ENCODE data around the gene FAM181A. TPM values are rescaled to one million over a fixed set of nuclear protein-coding genes. Genes with fewer than 3 reads are reported as not detected.

The FAM181A gene
- polyA plus RNA-seq, 1 donor from 2014 or later, result 0.43 TPM

- no peak overlapping the region for H3K27ac ChIP-seq (ENCODE audit: low read length)
- no peak overlapping the region for H2AFZ ChIP-seq (ENCODE audit: low read depth, low read length)
- H3K9ac ChIP-seq (ENCODE audit: low read length), result no peak overlapping the region
- H3K27me3 ChIP-seq (ENCODE audit: insufficient read depth, low read depth, low read length), result no peaks in the 10 kb centered on the region
- no peak overlapping the region for H3K4me3 ChIP-seq (ENCODE audit: low read length)
- no peaks in the 10 kb centered on the region for H3F3A ChIP-seq (ENCODE audit: insufficient read depth, low read length, poor library complexity, severe bottlenecking)
- no peak overlapping the region for H3K4me2 ChIP-seq (ENCODE audit: low read length)
- no peaks in the 10 kb centered on the region for H3K36me3 ChIP-seq (ENCODE audit: insufficient read depth, low read length)
- no peaks in the 10 kb centered on the region for H3K9me3 ChIP-seq (ENCODE audit: low read length)
- H4K20me1 ChIP-seq (ENCODE audit: insufficient read depth), result no peaks in the 10 kb centered on the region
- no peaks in the 10 kb centered on the region for H3K79me2 ChIP-seq (replicated peaks; ENCODE audit: insufficient read depth, low read length)
- no peak for TF ChIP-seq RAD21 (conservative IDR thresholded peaks at IDR 0.05)
- TF ChIP-seq EZH2 (IDR thresholded peaks at IDR 0.05; ENCODE audit: borderline replicate concordance, insufficient read depth, low read length, poor library complexity, severe bottlenecking), result no peak
- TF ChIP-seq REST (IDR thresholded peaks at IDR 0.05; ENCODE audit: borderline replicate concordance), result no peak
- TF ChIP-seq TAF1 (IDR thresholded peaks at IDR 0.05; ENCODE audit: low read depth), result no peak
- no peak for TF ChIP-seq MXI1 (conservative IDR thresholded peaks at IDR 0.05; ENCODE audit: poor library complexity, severe bottlenecking)
- no peak for TF ChIP-seq POLR2AphosphoS5 (IDR thresholded peaks at IDR 0.05)
- no peak for TF ChIP-seq SMC3 (conservative IDR thresholded peaks at IDR 0.05; ENCODE audit: poor library complexity)
- TF ChIP-seq, protein P1, sequence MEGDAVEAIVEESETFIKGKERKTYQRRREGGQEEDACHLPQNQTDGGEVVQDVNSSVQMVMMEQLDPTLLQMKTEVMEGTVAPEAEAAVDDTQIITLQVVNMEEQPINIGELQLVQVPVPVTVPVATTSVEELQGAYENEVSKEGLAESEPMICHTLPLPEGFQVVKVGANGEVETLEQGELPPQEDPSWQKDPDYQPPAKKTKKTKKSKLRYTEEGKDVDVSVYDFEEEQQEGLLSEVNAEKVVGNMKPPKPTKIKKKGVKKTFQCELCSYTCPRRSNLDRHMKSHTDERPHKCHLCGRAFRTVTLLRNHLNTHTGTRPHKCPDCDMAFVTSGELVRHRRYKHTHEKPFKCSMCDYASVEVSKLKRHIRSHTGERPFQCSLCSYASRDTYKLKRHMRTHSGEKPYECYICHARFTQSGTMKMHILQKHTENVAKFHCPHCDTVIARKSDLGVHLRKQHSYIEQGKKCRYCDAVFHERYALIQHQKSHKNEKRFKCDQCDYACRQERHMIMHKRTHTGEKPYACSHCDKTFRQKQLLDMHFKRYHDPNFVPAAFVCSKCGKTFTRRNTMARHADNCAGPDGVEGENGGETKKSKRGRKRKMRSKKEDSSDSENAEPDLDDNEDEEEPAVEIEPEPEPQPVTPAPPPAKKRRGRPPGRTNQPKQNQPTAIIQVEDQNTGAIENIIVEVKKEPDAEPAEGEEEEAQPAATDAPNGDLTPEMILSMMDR (IDR thresholded peaks at IDR 0.05; ENCODE audit: poor library complexity, severe bottlenecking), result no peak
- H3K9me2 ChIP-seq (ENCODE audit: insufficient read depth, low read length), result no peaks in the 10 kb centered on the region
Measured at GRCh38 chr14:93891756-93892504, 35.2 kb upstream of the FAM181A start.

- Histone ChIP-seq H4K20me1 (ENCODE audit: insufficient read depth) (no peaks in the 10 kb centered on the region), H3K9me3 (ENCODE audit: low read length) (no peaks in the 10 kb centered on the region), H3F3A (ENCODE audit: insufficient read depth, low read length, poor library complexity, severe bottlenecking) (no peaks in the 10 kb centered on the region), H3K79me2 (replicated peaks; ENCODE audit: insufficient read depth, low read length) (no peaks in the 10 kb centered on the region), H3K4me3 (ENCODE audit: low read length) (no peak overlapping the region), H2AFZ (ENCODE audit: low read depth, low read length) (no peak overlapping the region), H3K27me3 (ENCODE audit: insufficient read depth, low read depth, low read length) (no peaks in the 10 kb centered on the region), H3K4me2 (ENCODE audit: low read length) (no peak overlapping the region), H3K27ac (ENCODE audit: low read length) (no peak overlapping the region), H3K9me2 (ENCODE audit: insufficient read depth, low read length) (no peaks in the 10 kb centered on the region), H3K36me3 (ENCODE audit: insufficient read depth, low read length) (no peaks in the 10 kb centered on the region), H3K9ac (ENCODE audit: low read length) (no peak overlapping the region)
- TF ChIP-seq RAD21 (conservative IDR thresholded peaks at IDR 0.05) (no peak), POLR2AphosphoS5 (IDR thresholded peaks at IDR 0.05) (no peak), SMC3 (conservative IDR thresholded peaks at IDR 0.05; ENCODE audit: poor library complexity) (no peak), REST (IDR thresholded peaks at IDR 0.05; ENCODE audit: borderline replicate concordance) (no peak), EP300 (conservative IDR thresholded peaks at IDR 0.05; ENCODE audit: poor library complexity, severe bottlenecking) (no peak), TAF1 (IDR thresholded peaks at IDR 0.05; ENCODE audit: low read depth) (no peak), EZH2 (IDR thresholded peaks at IDR 0.05; ENCODE audit: borderline replicate concordance, insufficient read depth, low read length, poor library complexity, severe bottlenecking) (no peak), MXI1 (conservative IDR thresholded peaks at IDR 0.05; ENCODE audit: poor library complexity, severe bottlenecking) (no peak)
- TF ChIP-seq, protein P1 (IDR thresholded peaks at IDR 0.05; ENCODE audit: poor library complexity, severe bottlenecking), result no peak
Measured at GRCh38 chr14:93892505-93892839, 34.7 kb upstream of the FAM181A start.
